ENCODE measurements around the gene ADARB2.
A peak's percentile ranks its signal among the peaks of the same experiment; 100 is the strongest.

Gene ADARB2

GRCh38 chr10:1743141-1743540 lies 5.8 kb upstream of the ADARB2 start:
- H2BK12ac ChIP-seq (ENCODE audit: low read length), result no peak overlapping the region
- no peak for DNase-seq (ENCODE audit: low spot score)
- H4K91ac ChIP-seq (ENCODE audit: low read depth, low read length, poor library complexity), result no peak overlapping the region
- no peak overlapping the region for H2AFZ ChIP-seq (ENCODE audit: low read length)
- H3K4ac ChIP-seq (ENCODE audit: low read length), result no peak overlapping the region
- no peaks in the 10 kb centered on the region for H3K36me3 ChIP-seq (replicated peaks in 1 of 2; ENCODE audit: control insufficient read depth in 2 of 2, insufficient read depth in 2 of 2, low read length in 2 of 2)
- H3K4me3 ChIP-seq (ENCODE audit: low read length in 2 of 2), result no peak overlapping the region
- H4K8ac ChIP-seq (ENCODE audit: low read depth, low read length), result no peak overlapping the region
- WGBS, 2 donors (ENCODE audit: extremely low coverage in 2 of 2, insufficient read length in 2 of 2, insufficient replicate concordance in 1 of 2), result no CpG with 5 or more reads among the region's 10 CpGs
- H3K23ac ChIP-seq (ENCODE audit: low read depth, low read length, poor library complexity), result no peak overlapping the region
- H3K79me1 ChIP-seq (ENCODE audit: low read depth, low read length), result no peaks in the 10 kb centered on the region
- no peak overlapping the region for H3K14ac ChIP-seq (ENCODE audit: low read length)
- H3K9me3 ChIP-seq (replicated peaks in 1 of 2; ENCODE audit: control insufficient read depth in 2 of 2, insufficient read depth in 1 of 2, low read depth in 1 of 2, low read length in 2 of 2), result peaks cover 0 to 4% of the 10 kb centered on the region in 2 donors
- peaks cover 0 to 7% of the 10 kb centered on the region in 2 donors for H3K4me1 ChIP-seq (ENCODE audit: control insufficient read depth in 2 of 2, insufficient read depth in 1 of 2, low read depth in 1 of 2, low read length in 2 of 2)
- no peak overlapping the region for H2AK5ac ChIP-seq (ENCODE audit: low read depth, low read length)
- no peak overlapping the region for H3K9ac ChIP-seq (ENCODE audit: low read depth, low read length, poor library complexity)
- no peak overlapping the region for H3K4me2 ChIP-seq (ENCODE audit: insufficient read depth, low read length, poor library complexity, severe bottlenecking)
- H2BK120ac ChIP-seq (ENCODE audit: low read depth, low read length), result no peak overlapping the region
- H3K18ac ChIP-seq (ENCODE audit: low read length), result no peak overlapping the region
- H2BK15ac ChIP-seq (ENCODE audit: low read length), result no peak overlapping the region
- H3K27me3 ChIP-seq (ENCODE audit: control insufficient read depth in 3 of 3, insufficient read depth in 3 of 3, low read depth in 1 of 3, low read length in 3 of 3), result peaks cover 0 to 32% (median 5%) of the 10 kb centered on the region in 3 experiments
- H3K27ac ChIP-seq (replicated peaks; ENCODE audit: low read length), result no peak overlapping the region
- no peak overlapping the region for H2BK5ac ChIP-seq (ENCODE audit: low read length)

DNA sequence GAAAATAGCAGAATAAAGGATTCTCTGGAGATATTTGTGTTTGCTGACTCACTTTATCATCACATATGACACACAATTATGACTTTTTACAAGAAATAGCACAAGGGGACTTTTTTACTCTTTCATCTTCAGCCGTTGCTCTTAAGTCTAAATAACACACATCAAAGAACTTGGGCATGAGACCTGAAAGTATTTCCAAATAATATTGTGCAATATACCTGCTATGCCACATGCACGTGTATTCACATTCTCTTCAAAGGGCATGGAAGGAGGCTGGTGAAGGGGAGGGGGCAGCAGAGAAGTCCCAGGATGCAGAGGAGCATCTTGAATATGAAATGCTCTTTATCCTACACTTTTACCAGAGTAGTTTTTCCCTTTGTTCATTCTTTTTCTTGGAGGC lies 4.1 kb upstream of the ADARB2 start:
- no peak overlapping the region for H2BK120ac ChIP-seq (ENCODE audit: low read depth, low read length)
- no peak overlapping the region for H3K4ac ChIP-seq (ENCODE audit: low read length)
- no peak overlapping the region for H4K91ac ChIP-seq (ENCODE audit: low read depth, low read length, poor library complexity)
- H3K27me3 ChIP-seq (ENCODE audit: control insufficient read depth in 3 of 3, insufficient read depth in 3 of 3, low read depth in 1 of 3, low read length in 3 of 3), result peaks cover 1 to 49% (median 8%) of the 10 kb centered on the region in 3 experiments
- no peak overlapping the region for H3K9ac ChIP-seq (ENCODE audit: low read depth, low read length, poor library complexity)
- H3K4me1 ChIP-seq (ENCODE audit: control insufficient read depth in 2 of 2, insufficient read depth in 1 of 2, low read depth in 1 of 2, low read length in 2 of 2), result peaks cover 3 to 9% of the 10 kb centered on the region in 2 donors
- H3K79me1 ChIP-seq (ENCODE audit: low read depth, low read length), result no peaks in the 10 kb centered on the region
- no peak overlapping the region for H4K8ac ChIP-seq (ENCODE audit: low read depth, low read length)
- WGBS, 2 donors (ENCODE audit: extremely low coverage in 2 of 2, insufficient read length in 2 of 2, insufficient replicate concordance in 1 of 2), result no CpG with 5 or more reads among the region's 2 CpGs
- no peak overlapping the region for H3K18ac ChIP-seq (ENCODE audit: low read length)
- H3K27ac ChIP-seq (replicated peaks; ENCODE audit: low read length), result no peak overlapping the region
- no peak for DNase-seq (ENCODE audit: low spot score)
- H3K4me2 ChIP-seq (ENCODE audit: insufficient read depth, low read length, poor library complexity, severe bottlenecking), result no peak overlapping the region
- no peak overlapping the region for H2AFZ ChIP-seq (ENCODE audit: low read length)
- no peak overlapping the region for H2BK5ac ChIP-seq (ENCODE audit: low read length)
- no peak overlapping the region for H3K14ac ChIP-seq (ENCODE audit: low read length)
- H2AK5ac ChIP-seq (ENCODE audit: low read depth, low read length), result no peak overlapping the region
- no peaks in the 10 kb centered on the region for H3K36me3 ChIP-seq (replicated peaks in 1 of 2; ENCODE audit: control insufficient read depth in 2 of 2, insufficient read depth in 2 of 2, low read length in 2 of 2)
- no peak overlapping the region for H3K23ac ChIP-seq (ENCODE audit: low read depth, low read length, poor library complexity)
- peaks cover 0 to 2% of the 10 kb centered on the region in 2 donors for H3K9me3 ChIP-seq (replicated peaks in 1 of 2; ENCODE audit: control insufficient read depth in 2 of 2, insufficient read depth in 1 of 2, low read depth in 1 of 2, low read length in 2 of 2)
- H2BK15ac ChIP-seq (ENCODE audit: low read length), result no peak overlapping the region
- no peak overlapping the region for H3K4me3 ChIP-seq (ENCODE audit: low read length in 2 of 2)
- H2BK12ac ChIP-seq (ENCODE audit: low read length), result no peak overlapping the region

DNA sequence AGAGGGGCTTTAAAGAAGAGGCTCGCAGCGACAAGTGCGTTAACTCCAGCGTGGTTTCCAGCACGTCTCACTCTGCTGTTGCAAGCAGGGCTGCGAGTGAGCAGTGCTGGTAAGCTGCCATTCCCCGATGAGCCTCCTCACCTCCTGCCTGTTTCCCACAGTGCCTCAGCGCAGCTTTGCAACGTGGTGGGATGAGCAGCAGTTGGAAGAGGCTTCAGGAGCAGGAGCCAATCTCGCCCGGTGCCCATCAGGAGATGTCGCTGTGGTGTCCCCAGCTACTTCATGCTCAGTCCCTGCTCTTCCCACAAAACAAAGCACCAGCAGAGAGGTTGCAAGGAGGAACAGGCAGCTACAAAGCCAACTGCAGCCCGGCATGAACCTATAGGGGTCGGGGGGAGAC lies 2.4 kb upstream of the ADARB2 start:
- H2BK5ac ChIP-seq (ENCODE audit: low read length), result no peak overlapping the region
- H3K36me3 ChIP-seq (replicated peaks in 1 of 2; ENCODE audit: control insufficient read depth in 2 of 2, insufficient read depth in 2 of 2, low read length in 2 of 2), result no peaks in the 10 kb centered on the region
- no peak for DNase-seq (ENCODE audit: low spot score)
- H3K4me1 ChIP-seq (ENCODE audit: control insufficient read depth in 2 of 2, insufficient read depth in 1 of 2, low read depth in 1 of 2, low read length in 2 of 2), result peaks cover 3 to 11% of the 10 kb centered on the region in 2 donors
- no peak overlapping the region for H3K23ac ChIP-seq (ENCODE audit: low read depth, low read length, poor library complexity)
- peaks cover 4 to 66% (median 19%) of the 10 kb centered on the region in 3 experiments for H3K27me3 ChIP-seq (ENCODE audit: control insufficient read depth in 3 of 3, insufficient read depth in 3 of 3, low read depth in 1 of 3, low read length in 3 of 3)
- no peak overlapping the region for H3K4ac ChIP-seq (ENCODE audit: low read length)
- peak overlapping the region; percentile 67 for H3K14ac ChIP-seq (ENCODE audit: low read length)
- H3K9ac ChIP-seq (ENCODE audit: low read depth, low read length, poor library complexity), result no peak overlapping the region
- H4K91ac ChIP-seq (ENCODE audit: low read depth, low read length, poor library complexity), result no peak overlapping the region
- H3K79me1 ChIP-seq (ENCODE audit: low read depth, low read length), result no peaks in the 10 kb centered on the region
- H3K4me3 ChIP-seq (ENCODE audit: low read length in 2 of 2), result no peak overlapping the region
- H3K27ac ChIP-seq (replicated peaks; ENCODE audit: low read length), result no peak overlapping the region
- WGBS, 2 donors (ENCODE audit: extremely low coverage in 2 of 2, insufficient read length in 2 of 2, insufficient replicate concordance in 1 of 2), result no CpG with 5 or more reads among the region's 14 CpGs
- H4K8ac ChIP-seq (ENCODE audit: low read depth, low read length), result no peak overlapping the region
- peak overlapping the region; percentile 24 for H3K18ac ChIP-seq (ENCODE audit: low read length)
- no peak overlapping the region for H2AFZ ChIP-seq (ENCODE audit: low read length)
- H2AK5ac ChIP-seq (ENCODE audit: low read depth, low read length), result no peak overlapping the region
- H2BK15ac ChIP-seq (ENCODE audit: low read length), result peak overlapping the region; percentile 44
- H2BK12ac ChIP-seq (ENCODE audit: low read length), result no peak overlapping the region
- no peak overlapping the region for H2BK120ac ChIP-seq (ENCODE audit: low read depth, low read length)
- H3K4me2 ChIP-seq (ENCODE audit: insufficient read depth, low read length, poor library complexity, severe bottlenecking), result no peak overlapping the region
- H3K9me3 ChIP-seq (replicated peaks in 1 of 2; ENCODE audit: control insufficient read depth in 2 of 2, insufficient read depth in 1 of 2, low read depth in 1 of 2, low read length in 2 of 2), result no peaks in the 10 kb centered on the region

DNA sequence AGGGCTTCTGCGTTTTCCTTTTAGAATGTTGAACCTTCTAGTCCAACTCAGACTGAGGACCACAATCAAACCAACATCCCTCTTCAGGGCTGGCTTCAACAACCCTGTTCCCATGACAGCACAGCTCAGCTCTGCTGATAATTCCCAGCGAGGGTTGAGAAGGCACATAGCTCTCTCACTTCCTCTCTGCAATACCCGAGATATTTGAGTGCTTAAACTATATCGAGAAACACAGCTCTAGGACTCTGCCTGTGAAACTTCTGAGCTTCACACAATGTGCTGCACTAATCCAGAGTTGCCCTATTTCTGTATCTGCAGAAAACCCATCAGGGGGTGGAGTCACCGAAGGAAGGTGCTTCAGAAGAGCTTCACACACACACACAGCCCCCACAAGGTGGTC lies 1.6 kb upstream of the ADARB2 start:
- no peak overlapping the region for H3K18ac ChIP-seq (ENCODE audit: low read length)
- H3K4me1 ChIP-seq (ENCODE audit: control insufficient read depth in 2 of 2, insufficient read depth in 1 of 2, low read depth in 1 of 2, low read length in 2 of 2), result peaks cover 3 to 11% of the 10 kb centered on the region in 2 donors
- H3K23ac ChIP-seq (ENCODE audit: low read depth, low read length, poor library complexity), result no peak overlapping the region
- H3K14ac ChIP-seq (ENCODE audit: low read length), result no peak overlapping the region
- H3K4ac ChIP-seq (ENCODE audit: low read length), result no peak overlapping the region
- no peak for DNase-seq (ENCODE audit: low spot score)
- no peak overlapping the region for H2AFZ ChIP-seq (ENCODE audit: low read length)
- H2BK120ac ChIP-seq (ENCODE audit: low read depth, low read length), result no peak overlapping the region
- H3K4me3 ChIP-seq (ENCODE audit: low read length in 2 of 2), result no peak overlapping the region
- H2BK5ac ChIP-seq (ENCODE audit: low read length), result no peak overlapping the region
- H3K27me3 ChIP-seq (ENCODE audit: control insufficient read depth in 3 of 3, insufficient read depth in 3 of 3, low read depth in 1 of 3, low read length in 3 of 3), result peaks cover 4 to 74% (median 19%) of the 10 kb centered on the region in 3 experiments
- WGBS, 2 donors (ENCODE audit: extremely low coverage in 2 of 2, insufficient read length in 2 of 2, insufficient replicate concordance in 1 of 2), result no CpG with 5 or more reads among the region's 5 CpGs
- no peak overlapping the region for H3K27ac ChIP-seq (replicated peaks; ENCODE audit: low read length)
- H3K4me2 ChIP-seq (ENCODE audit: insufficient read depth, low read length, poor library complexity, severe bottlenecking), result no peak overlapping the region
- H3K9ac ChIP-seq (ENCODE audit: low read depth, low read length, poor library complexity), result no peak overlapping the region
- H2BK15ac ChIP-seq (ENCODE audit: low read length), result no peak overlapping the region
- no peak overlapping the region for H2BK12ac ChIP-seq (ENCODE audit: low read length)
- H3K36me3 ChIP-seq (replicated peaks in 1 of 2; ENCODE audit: control insufficient read depth in 2 of 2, insufficient read depth in 2 of 2, low read length in 2 of 2), result no peaks in the 10 kb centered on the region
- H4K91ac ChIP-seq (ENCODE audit: low read depth, low read length, poor library complexity), result no peak overlapping the region
- no peak overlapping the region for H4K8ac ChIP-seq (ENCODE audit: low read depth, low read length)
- no peaks in the 10 kb centered on the region for H3K9me3 ChIP-seq (replicated peaks in 1 of 2; ENCODE audit: control insufficient read depth in 2 of 2, insufficient read depth in 1 of 2, low read depth in 1 of 2, low read length in 2 of 2)
- no peak overlapping the region for H2AK5ac ChIP-seq (ENCODE audit: low read depth, low read length)
- no peaks in the 10 kb centered on the region for H3K79me1 ChIP-seq (ENCODE audit: low read depth, low read length)
